Stomach (tissue), 4 donors: ENCODE results near the gene EHD4.

ENCODE experiments used
- POLR2A ChIP-seq, 4 donors: fragments of 450-650 bp; IDR thresholded peaks; one replicate each; pipeline ENCODE4 v1.6.1; 2016; ENCODE audit warnings: antibody characterized with exemption in 4 of 4, control low read depth in 2 of 4, mild to moderate bottlenecking in 1 of 4, moderate library complexity in 1 of 4
- POLR2AphosphoS5 ChIP-seq, 3 donors: sonication (generic); formaldehyde crosslinking; IDR thresholded peaks; one replicate each; pipeline ENCODE4 v1.6.1; 2016; ENCODE audit warnings: antibody characterized with exemption in 3 of 3
- TF ChIP-seq, protein P1 (sequence below), 7 experiments: fragments of 450-650 bp in 4 of 7; fragments of 200-600 bp in 3 of 7; sonication (generic) in 3 of 7; IDR thresholded peaks; one replicate each; pipeline ENCODE4 v1.5.1; 2016 to 2019; ENCODE audit warnings: antibody characterized with exemption in 7 of 7, control low read depth in 2 of 7, mild to moderate bottlenecking in 1 of 7

GRCh38 chr15:41884458-41884857 lies 87.9 kb downstream of the EHD4 start:
- TF ChIP-seq, protein P1, sequence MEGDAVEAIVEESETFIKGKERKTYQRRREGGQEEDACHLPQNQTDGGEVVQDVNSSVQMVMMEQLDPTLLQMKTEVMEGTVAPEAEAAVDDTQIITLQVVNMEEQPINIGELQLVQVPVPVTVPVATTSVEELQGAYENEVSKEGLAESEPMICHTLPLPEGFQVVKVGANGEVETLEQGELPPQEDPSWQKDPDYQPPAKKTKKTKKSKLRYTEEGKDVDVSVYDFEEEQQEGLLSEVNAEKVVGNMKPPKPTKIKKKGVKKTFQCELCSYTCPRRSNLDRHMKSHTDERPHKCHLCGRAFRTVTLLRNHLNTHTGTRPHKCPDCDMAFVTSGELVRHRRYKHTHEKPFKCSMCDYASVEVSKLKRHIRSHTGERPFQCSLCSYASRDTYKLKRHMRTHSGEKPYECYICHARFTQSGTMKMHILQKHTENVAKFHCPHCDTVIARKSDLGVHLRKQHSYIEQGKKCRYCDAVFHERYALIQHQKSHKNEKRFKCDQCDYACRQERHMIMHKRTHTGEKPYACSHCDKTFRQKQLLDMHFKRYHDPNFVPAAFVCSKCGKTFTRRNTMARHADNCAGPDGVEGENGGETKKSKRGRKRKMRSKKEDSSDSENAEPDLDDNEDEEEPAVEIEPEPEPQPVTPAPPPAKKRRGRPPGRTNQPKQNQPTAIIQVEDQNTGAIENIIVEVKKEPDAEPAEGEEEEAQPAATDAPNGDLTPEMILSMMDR (IDR thresholded peaks at IDR 0.05): no peak
- TF ChIP-seq POLR2A (IDR thresholded peaks at IDR 0.05): no peak
- no peak for TF ChIP-seq POLR2AphosphoS5 (IDR thresholded peaks at IDR 0.05)
